WTC11 (cell line): ENCODE results near the gene HIPK2. TPM values are rescaled to one million over a fixed set of nuclear protein-coding genes. Genes with fewer than 3 reads are reported as not detected.

Source experiments
- ATAC-seq: fragments of 200-7000 bp; cut with Tn5 transposase; 2 replicates; pipeline ENCODE4 v1.10.0; 2021; ENCODE audit warnings: mild to moderate bottlenecking, moderate library complexity
- CTCF ChIA-PET: fragments of 300-600 bp; sonication (Branson Sonifier 250); formaldehyde crosslinking; loops from one replicate; lab custom pipeline; 2021; ENCODE audit warnings: antibody characterized with exemption; lab: Charles Lee
- POLR2A ChIA-PET: fragments of 350-600 bp; sonication (Branson Sonifier 250); formaldehyde crosslinking; loops from one replicate; lab custom pipeline; 2021; ENCODE audit warnings: antibody characterized with exemption; lab: Charles Lee
- DNase-seq: peaks from one replicate; pipeline ENCODE4 v3.0.0; 2021; ENCODE audit warnings: low spot score
- H3K27ac Mint-ChIP-seq: 2 replicates; pipeline ENCODE4 v1.8.0; 2021; ENCODE audit warnings: mixed read lengths
- H3K27me3 Mint-ChIP-seq: 2 replicates; pipeline ENCODE4 v1.8.0; 2021; ENCODE audit warnings: low read depth, mild to moderate bottlenecking, moderate library complexity, mixed read lengths
- H3K36me3 Mint-ChIP-seq: 2 replicates; pipeline ENCODE4 v1.8.0; 2021; ENCODE audit warnings: mixed read lengths
- H3K4me1 Mint-ChIP-seq: 2 replicates; pipeline ENCODE4 v1.8.0; 2022; ENCODE audit warnings: mixed read lengths
- H3K4me3 Mint-ChIP-seq: 2 replicates; pipeline ENCODE4 v1.8.0; 2021; ENCODE audit warnings: mild to moderate bottlenecking, moderate library complexity, mixed read lengths
- H3K9me3 Mint-ChIP-seq: 2 replicates; pipeline ENCODE4 v1.8.0; 2021; ENCODE audit warnings: mixed read lengths
- AFF4 ChIP-seq: sonication (generic); formaldehyde crosslinking; IDR thresholded peaks from 2 replicates; pipeline ENCODE4 v1.8.1; 2023; ENCODE audit warnings: mild to moderate bottlenecking, missing genetic modification reagents, borderline replicate concordance
- AR ChIP-seq: fragments of 250-450 bp; sonication (Bioruptor Pico); IDR thresholded peaks from 2 replicates; pipeline ENCODE4 v1.9.0; 2021; ENCODE audit warnings: mild to moderate bottlenecking
- CTCF ChIP-seq: fragments of 200-600 bp; IDR thresholded peaks from 2 replicates; pipeline ENCODE4 v1.8.0; 2022; ENCODE audit warnings: antibody characterized with exemption
- ETV6 ChIP-seq: sonication (generic); formaldehyde crosslinking; IDR thresholded peaks from 2 replicates; pipeline ENCODE4 v1.8.1; 2022; ENCODE audit warnings: mild to moderate bottlenecking, missing genetic modification reagents
- HMGXB4 ChIP-seq: sonication (generic); formaldehyde crosslinking; IDR thresholded peaks from 2 replicates; pipeline ENCODE4 v1.8.1; 2023; ENCODE audit warnings: mild to moderate bottlenecking, moderate library complexity, missing genetic modification reagents
- JAZF1 ChIP-seq: fragments of 250-450 bp; sonication (Bioruptor Pico); IDR thresholded peaks from 2 replicates; pipeline ENCODE4 v1.9.0; 2021; ENCODE audit warnings: moderate library complexity, mild to moderate bottlenecking, inconsistent platforms
- JUN ChIP-seq: sonication (generic); formaldehyde crosslinking; IDR thresholded peaks from 2 replicates; pipeline ENCODE4 v1.8.0; 2023; ENCODE audit warnings: mild to moderate bottlenecking, missing genetic modification reagents
- NR2C2 ChIP-seq: sonication (generic); formaldehyde crosslinking; IDR thresholded peaks from 2 replicates; pipeline ENCODE4 v1.8.0; 2022; ENCODE audit warnings: mild to moderate bottlenecking, missing genetic modification reagents
- PREB ChIP-seq: sonication (generic); formaldehyde crosslinking; IDR thresholded peaks from 2 replicates; pipeline ENCODE4 v1.8.1; 2022; ENCODE audit warnings: mild to moderate bottlenecking, missing genetic modification reagents, moderate library complexity, borderline replicate concordance
- TEAD1 ChIP-seq: sonication (generic); formaldehyde crosslinking; IDR thresholded peaks from 2 replicates; pipeline ENCODE4 v1.8.0; 2022; ENCODE audit warnings: mild to moderate bottlenecking, missing genetic modification reagents
- ZNF232 ChIP-seq: sonication (generic); formaldehyde crosslinking; IDR thresholded peaks from 2 replicates; pipeline ENCODE4 v1.8.0; 2022; ENCODE audit warnings: mild to moderate bottlenecking, missing genetic modification reagents
- ZNF416 ChIP-seq: fragments of 250-450 bp; sonication (Bioruptor Pico); IDR thresholded peaks from 2 replicates; pipeline ENCODE4 v1.9.0; 2021; ENCODE audit warnings: mild to moderate bottlenecking, inconsistent platforms
- total RNA-seq: library from RNA; stranded (reverse); gene quantifications from 3 replicates; pipeline ENCODE4 v1.2.3, GENCODE V29; 2021

Gene HIPK2
- total RNA-seq, 1 experiment from 2014 or later, result 25.3 TPM

GRCh38 chr7:139595806-139596205 lies 182.0 kb downstream of the HIPK2 start:
- Mint-ChIP-seq H3K27me3 (no peaks in the 10 kb centered on the region), H3K9me3 (no peaks in the 10 kb centered on the region), H3K36me3 (peaks cover 7% of the 10 kb centered on the region; the same call in 1 of the 2 replicates), H3K27ac (no peak overlapping the region), H3K4me1 (no peaks in the 10 kb centered on the region), H3K4me3 (no peak overlapping the region)
- TF ChIP-seq NR2C2 (CRISPR knock-in tag), result no peak
- no peak for TF ChIP-seq JUN (CRISPR knock-in tag)
- no peak for TF ChIP-seq AFF4 (CRISPR knock-in tag)
- TF ChIP-seq TEAD1, result no peak
- TF ChIP-seq ZNF416 (CRISPR knock-in tag), result no peak
- no peak for TF ChIP-seq JAZF1 (CRISPR knock-in tag)
- CTCF ChIA-PET, result no interaction called here
- POLR2A ChIA-PET, result no interaction called here
- DNase-seq (no peak), ATAC-seq (no peak)

- Mint-ChIP-seq H3K4me3 (no peak overlapping the region), H3K27ac (no peak overlapping the region; the same call in 1 of the 2 replicates), H3K27me3 (no peaks in the 10 kb centered on the region), H3K36me3 (peaks cover 4% of the 10 kb centered on the region; the same call in 1 of the 2 replicates), H3K4me1 (no peaks in the 10 kb centered on the region), H3K9me3 (no peaks in the 10 kb centered on the region)
- no peak for ATAC-seq
- no peak for TF ChIP-seq AR (CRISPR knock-in tag)
- no peak for DNase-seq
- CTCF ChIA-PET, result interaction anchor here (0.9 kb wide), 1 partner anchor 26 kb away, joined by 3 read pairs; no protein-coding TSS in a partner anchor
- POLR2A ChIA-PET, result no interaction called here
These were observed 182.8 kb downstream of the HIPK2 start for GRCh38 chr7:139594911-139595476.

- peaks cover 4% of the 10 kb centered on the region; the same call in 1 of the 2 replicates for H3K36me3 Mint-ChIP-seq
- POLR2A ChIA-PET, result interaction anchor here (1.0 kb wide), 1 partner anchor 8 kb away, joined by 3 read pairs; no protein-coding TSS in a partner anchor
- no peak overlapping the region for H3K4me3 Mint-ChIP-seq
- no peak for DNase-seq
- no peaks in the 10 kb centered on the region for H3K9me3 Mint-ChIP-seq
- H3K27ac Mint-ChIP-seq, result no peak overlapping the region
- H3K4me1 Mint-ChIP-seq, result no peaks in the 10 kb centered on the region
- no peak for ATAC-seq
- no peak for TF ChIP-seq ZNF232 (CRISPR knock-in tag)
- no peak for TF ChIP-seq CTCF
- no peak for TF ChIP-seq HMGXB4 (CRISPR knock-in tag)
- no peak for TF ChIP-seq ETV6 (CRISPR knock-in tag)
- TF ChIP-seq PREB (CRISPR knock-in tag), result no peak
- CTCF ChIA-PET, result interaction anchor here (0.9 to 1.7 kb wide), 3 partner anchors 8 to 27 kb away, joined by 3 to 9 read pairs (median 3); no protein-coding TSS in a partner anchor
- H3K27me3 Mint-ChIP-seq, result no peaks in the 10 kb centered on the region
These were observed 183.7 kb downstream of the HIPK2 start for GRCh38 chr7:139594090-139594489.
